Vagina (tissue), 2 donors: ENCODE data around the gene IGFL4.

Experiments
- POLR2A ChIP-seq, 2 donors: fragments of 450-650 bp; IDR thresholded peaks; one replicate each; pipeline ENCODE4 v1.6.1; 2017; ENCODE audit warnings: antibody characterized with exemption in 2 of 2, mild to moderate bottlenecking in 2 of 2, moderate library complexity in 2 of 2
- POLR2AphosphoS5 ChIP-seq, 2 donors: sonication (generic); formaldehyde crosslinking; IDR thresholded peaks; one replicate each; pipeline ENCODE4 v1.9.0; 2017; ENCODE audit warnings: antibody characterized with exemption in 2 of 2, mild to moderate bottlenecking in 2 of 2, low read depth in 1 of 2; ENCODE audit not compliant: insufficient read depth in 1 of 2
- TF ChIP-seq, protein P1 (sequence below), 3 experiments: fragments of 450-650 bp in 2 of 3; fragments of 200-600 bp in 1 of 3; sonication (generic) in 1 of 3; IDR thresholded peaks; one replicate each; pipeline ENCODE4 v1.5.1; 2017 to 2019; ENCODE audit warnings: antibody characterized with exemption in 3 of 3, mild to moderate bottlenecking in 2 of 3, moderate library complexity in 2 of 3

DNA sequence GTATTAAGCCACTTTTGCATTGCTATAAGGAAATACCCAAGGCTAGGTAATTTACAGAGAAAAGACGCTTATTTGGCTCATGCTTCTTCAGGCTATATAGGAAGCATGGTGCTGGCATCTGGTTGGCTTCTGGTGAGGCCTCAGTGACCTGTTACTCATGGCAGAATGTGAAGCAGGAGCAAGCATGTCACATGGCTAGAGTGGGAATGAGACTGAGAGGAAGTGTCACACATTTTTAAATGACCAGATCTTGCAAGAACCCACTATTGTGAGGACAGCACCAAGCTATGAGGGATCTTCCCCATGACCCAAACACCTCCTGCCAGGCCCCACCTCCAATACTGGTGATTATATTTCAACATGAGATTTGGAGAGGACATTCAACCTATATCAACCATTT is 25.7 kb upstream of the IGFL4 start:
- TF ChIP-seq, protein P1, sequence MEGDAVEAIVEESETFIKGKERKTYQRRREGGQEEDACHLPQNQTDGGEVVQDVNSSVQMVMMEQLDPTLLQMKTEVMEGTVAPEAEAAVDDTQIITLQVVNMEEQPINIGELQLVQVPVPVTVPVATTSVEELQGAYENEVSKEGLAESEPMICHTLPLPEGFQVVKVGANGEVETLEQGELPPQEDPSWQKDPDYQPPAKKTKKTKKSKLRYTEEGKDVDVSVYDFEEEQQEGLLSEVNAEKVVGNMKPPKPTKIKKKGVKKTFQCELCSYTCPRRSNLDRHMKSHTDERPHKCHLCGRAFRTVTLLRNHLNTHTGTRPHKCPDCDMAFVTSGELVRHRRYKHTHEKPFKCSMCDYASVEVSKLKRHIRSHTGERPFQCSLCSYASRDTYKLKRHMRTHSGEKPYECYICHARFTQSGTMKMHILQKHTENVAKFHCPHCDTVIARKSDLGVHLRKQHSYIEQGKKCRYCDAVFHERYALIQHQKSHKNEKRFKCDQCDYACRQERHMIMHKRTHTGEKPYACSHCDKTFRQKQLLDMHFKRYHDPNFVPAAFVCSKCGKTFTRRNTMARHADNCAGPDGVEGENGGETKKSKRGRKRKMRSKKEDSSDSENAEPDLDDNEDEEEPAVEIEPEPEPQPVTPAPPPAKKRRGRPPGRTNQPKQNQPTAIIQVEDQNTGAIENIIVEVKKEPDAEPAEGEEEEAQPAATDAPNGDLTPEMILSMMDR (IDR thresholded peaks at IDR 0.05), result no peak
- TF ChIP-seq POLR2AphosphoS5 (IDR thresholded peaks at IDR 0.05; ENCODE audit: insufficient read depth in 1 of 2, low read depth in 1 of 2), result no peak
- TF ChIP-seq POLR2A (IDR thresholded peaks at IDR 0.05), result no peak
